Panc1 (cell line): Measurements from ENCODE around the gene CLEC20A. TPM values are rescaled to one million over a fixed set of nuclear protein-coding genes. Genes with fewer than 3 reads are reported as not detected.
A peak's percentile ranks its signal among the peaks of the same experiment; 100 is the strongest.

Experiments
- ATAC-seq: fragments of 200-7000 bp; cut with Tn5 transposase; 2 replicates; pipeline ENCODE4 v1.9.1; 2020; ENCODE audit warnings: mild to moderate bottlenecking, moderate library complexity
- BruUV-seq: library from RNA; stranded (reverse); fragments of 400-500 nt; replicated peaks from 2 replicates; lab custom pipeline; 2021; lab: Mats Ljungman, UMichigan
- CTCF ChIA-PET: fragments of 300-600 bp; sonication (Branson Sonifier 250); formaldehyde crosslinking; loops from one replicate; lab custom pipeline; 2022; ENCODE audit warnings: antibody characterized with exemption; lab: Charles Lee
- POLR2A ChIA-PET: fragments of 300-600 bp; sonication (Branson Sonifier 250); formaldehyde crosslinking; loops from one replicate; lab custom pipeline; 2022; ENCODE audit warnings: antibody characterized with exemption; lab: Charles Lee
- DNase-seq: peaks from one replicate; pipeline ENCODE4 v3.0.0-alpha.2; 2010; ENCODE audit warnings: low read depth, low spot score
- H3K27ac ChIP-seq: 2 replicates; pipeline ENCODE4 v1.5.1; 2011; ENCODE audit warnings: mild to moderate bottlenecking, low read length, inconsistent platforms
- H3K27me3 ChIP-seq: fragments of 200-500 bp; sonication (Bioruptor generic); 2 replicates; pipeline ENCODE4 v1.6.0; 2014; ENCODE audit warnings: low read length, inconsistent platforms; ENCODE audit not compliant: control insufficient read depth, insufficient read depth
- H3K36me3 ChIP-seq: fragments of 200-500 bp; sonication (Bioruptor generic); 2 replicates; pipeline ENCODE4 v1.5.1; 2014; ENCODE audit warnings: inconsistent platforms, mild to moderate bottlenecking, low read length, moderate library complexity; ENCODE audit not compliant: control insufficient read depth, insufficient read depth
- H3K4me1 ChIP-seq: 2 replicates; pipeline ENCODE4 v1.5.1; 2011; ENCODE audit warnings: inconsistent platforms, mild to moderate bottlenecking, low read length, moderate library complexity; ENCODE audit not compliant: control insufficient read depth, insufficient read depth
- H3K4me3 ChIP-seq, 2 experiments: 2 replicates each; pipeline ENCODE4 v1.5.1; 2011 to 2012; ENCODE audit warnings: low read depth in 2 of 2, low read length in 2 of 2, mild to moderate bottlenecking in 2 of 2, inconsistent platforms in 1 of 2, moderate library complexity in 1 of 2
- H3K9me3 ChIP-seq: fragments of 200-500 bp; sonication (Bioruptor generic); 2 replicates; pipeline ENCODE4 v1.5.1; 2014; ENCODE audit warnings: low read depth, mild to moderate bottlenecking, inconsistent platforms, low read length, moderate library complexity; ENCODE audit not compliant: control insufficient read depth, insufficient read depth
- CTCF ChIP-seq: fragments of 450-650 bp; IDR thresholded peaks from 2 replicates; pipeline ENCODE4 v1.5.1; 2017; ENCODE audit warnings: mild to moderate bottlenecking
- POLR2AphosphoS5 ChIP-seq: IDR thresholded peaks from 2 replicates; pipeline ENCODE4 v1.6.1; 2012; ENCODE audit warnings: mild to moderate bottlenecking, low read depth, low read length, moderate library complexity
- REST ChIP-seq, 2 experiments: IDR thresholded peaks; 2 replicates each; pipeline ENCODE4 v1.6.1; 2011 to 2012; ENCODE audit warnings: low read depth in 2 of 2, control low read depth in 1 of 2, low read length in 1 of 2, mild to moderate bottlenecking in 1 of 2, moderate library complexity in 1 of 2; ENCODE audit not compliant: insufficient read depth in 1 of 2
- SIN3A ChIP-seq: IDR thresholded peaks from 2 replicates; pipeline ENCODE4 v1.6.1; 2012; ENCODE audit warnings: low read depth, mild to moderate bottlenecking, low read length, moderate library complexity, borderline replicate concordance; ENCODE audit not compliant: insufficient read depth
- TCF7L2 ChIP-seq: IDR thresholded peaks from 2 replicates; pipeline ENCODE4 v1.6.1; 2011; ENCODE audit warnings: mild to moderate bottlenecking, low read depth, low read length, inconsistent platforms
- in situ Hi-C: cut with HindIII; loops from 2 replicates; pipeline ENCODE4 v1.10.0; 2016; ENCODE audit warnings: low sequenced_read_pairs, low pct_unique_long_range_greater_than_20kb
- intact Hi-C: fragments of 100-400 bp; cut with micrococcal nuclease; formaldehyde crosslinking; loops from one replicate; pipeline ENCODE4 v1.10.0; 2022; ENCODE audit not compliant: unreplicated experiment
- total RNA-seq: library from RNA; stranded (reverse); gene quantifications from one replicate; pipeline ENCODE4 v1.2.1, GENCODE V29; 2021; ENCODE audit not compliant: unreplicated experiment

Gene CLEC20A
- total RNA-seq, 1 experiment from 2014 or later, result not detected

- POLR2A ChIA-PET, result interaction anchor here (0.7 kb wide), 1 partner anchor 407 kb away, joined by 3 read pairs; no protein-coding TSS in a partner anchor
- no peak overlapping the region for H3K4me3 ChIP-seq
- H3K9me3 ChIP-seq, result no peaks in the 10 kb centered on the region
- ATAC-seq, result 0 out of 2 replicates have a peak, but pooled peaks have one; percentile 4
- no TSS peak for BruUV-seq
- no peaks in the 10 kb centered on the region for H3K36me3 ChIP-seq
- CTCF ChIA-PET, result interaction anchor here (0.7 to 1.8 kb wide), 4 partner anchors 9 to 64 kb away, joined by 3 to 5 read pairs (median 3); no protein-coding TSS in a partner anchor
- no peaks in the 10 kb centered on the region for H3K4me1 ChIP-seq
- DNase-seq, result no peak
- H3K27me3 ChIP-seq, result no peaks in the 10 kb centered on the region
- no peak overlapping the region for H3K27ac ChIP-seq
- TF ChIP-seq POLR2AphosphoS5, result no peak
- TF ChIP-seq TCF7L2, result no peak
- no peak for TF ChIP-seq CTCF
- TF ChIP-seq SIN3A, result no peak
- TF ChIP-seq REST (IDR thresholded peaks at IDR 0.05; ENCODE audit: insufficient read depth in 1 of 2, low read depth in 2 of 2, low read length in 1 of 2), result no peak
- intact Hi-C loops, result no loop called here
- in situ Hi-C loops, result no loop called here
Measured at GRCh38 chr1:178500936-178501554, 4.3 kb upstream of the CLEC20A start.

GRCh38 chr1:178500091-178500770, 3.5 kb upstream of the CLEC20A start:
- no TSS peak for BruUV-seq
- intact Hi-C loops, result no loop called here
- ATAC-seq (no peak), DNase-seq (no peak)
- ChIA-PET CTCF (interaction anchor here (0.7 kb wide), 2 partner anchors 10 to 36 kb away, joined by 3 read pairs; no protein-coding TSS in a partner anchor), POLR2A (interaction anchor here (0.7 kb wide), 1 partner anchor 407 kb away, joined by 3 read pairs; no protein-coding TSS in a partner anchor)
- no peaks in the 10 kb centered on the region for H3K4me1 ChIP-seq
- no peaks in the 10 kb centered on the region for H3K27me3 ChIP-seq
- TF ChIP-seq REST (IDR thresholded peaks at IDR 0.05; ENCODE audit: insufficient read depth in 1 of 2, low read depth in 2 of 2, low read length in 1 of 2), result no peak
- no peak for TF ChIP-seq POLR2AphosphoS5
- TF ChIP-seq SIN3A, result no peak
- TF ChIP-seq CTCF, result no peak
- TF ChIP-seq TCF7L2, result no peak
- H3K4me3 ChIP-seq, result no peak overlapping the region
- no peaks in the 10 kb centered on the region for H3K9me3 ChIP-seq
- in situ Hi-C loops, result no loop called here
- no peak overlapping the region for H3K27ac ChIP-seq
- H3K36me3 ChIP-seq, result no peaks in the 10 kb centered on the region
